HG02759 (cell line): Measurements from ENCODE around the gene PDE3A.

Source experiments
- ATAC-seq: cut with Tn5 transposase; IDR thresholded peaks from one replicate; pipeline ENCODE4 v1.9.1; 2021; ENCODE audit warnings: mild to moderate bottlenecking, moderate library complexity; ENCODE audit not compliant: unreplicated experiment

The PDE3A gene

DNA sequence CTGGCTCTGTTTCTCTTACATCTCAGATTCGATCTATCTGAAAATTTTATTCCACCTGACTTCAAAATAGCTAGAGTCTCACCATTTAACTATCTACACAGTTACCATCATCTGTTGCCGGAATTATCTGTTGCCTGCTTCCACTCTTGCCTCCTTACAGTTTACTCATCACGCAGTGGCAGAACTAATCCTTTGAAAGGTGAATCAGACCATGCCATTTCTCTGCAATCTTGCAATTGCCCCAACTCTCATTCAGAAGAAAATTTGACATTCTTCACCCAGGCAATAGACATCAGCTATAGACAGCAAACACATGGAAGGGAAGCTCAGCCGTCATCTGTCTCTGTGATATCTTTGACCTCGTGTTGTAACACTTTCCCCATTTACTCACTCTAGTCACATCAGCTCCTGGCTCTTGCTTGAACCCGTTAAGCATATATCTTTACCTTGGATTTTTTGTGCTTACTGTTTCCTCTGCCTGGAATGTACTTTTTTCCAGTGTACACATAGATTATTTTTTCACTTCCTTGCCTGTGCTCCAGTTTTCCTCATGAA, 85.5 kb downstream of the PDE3A start:
- ATAC-seq = no peak

DNA sequence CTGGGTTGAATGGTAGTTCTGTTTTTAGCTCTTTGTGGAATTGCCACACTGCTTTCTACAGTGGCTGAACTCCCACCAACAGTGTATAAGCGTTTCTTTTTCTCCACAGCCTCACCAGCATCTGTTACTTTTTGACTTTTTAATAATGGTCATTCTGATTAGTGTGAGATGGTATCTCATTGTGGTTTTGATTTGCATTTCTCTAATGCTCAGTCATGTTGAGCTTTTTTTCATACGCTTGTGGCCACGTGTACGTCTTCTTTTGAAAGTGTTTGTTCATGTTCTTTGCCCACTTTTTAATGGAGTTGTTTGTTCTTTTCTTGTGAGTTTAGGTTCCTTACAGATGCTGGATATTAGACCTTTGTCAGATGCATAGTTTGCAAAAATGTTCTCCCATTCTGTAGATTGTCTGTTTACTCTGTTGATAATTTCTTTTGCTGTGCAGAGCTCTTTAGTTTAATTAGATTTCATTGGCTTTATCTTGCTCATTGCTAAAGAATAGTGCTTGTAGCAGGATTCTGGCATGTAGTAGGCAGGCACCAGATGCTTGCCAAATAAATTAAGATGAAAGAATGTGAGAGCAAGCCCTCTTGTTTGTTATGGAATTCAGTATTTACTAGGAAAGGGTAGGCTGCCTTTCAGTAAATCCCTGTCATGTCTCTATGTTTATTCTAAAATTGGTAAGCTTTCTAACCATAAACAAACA, 86.8 kb downstream of the PDE3A start:
- ATAC-seq = no peak

DNA sequence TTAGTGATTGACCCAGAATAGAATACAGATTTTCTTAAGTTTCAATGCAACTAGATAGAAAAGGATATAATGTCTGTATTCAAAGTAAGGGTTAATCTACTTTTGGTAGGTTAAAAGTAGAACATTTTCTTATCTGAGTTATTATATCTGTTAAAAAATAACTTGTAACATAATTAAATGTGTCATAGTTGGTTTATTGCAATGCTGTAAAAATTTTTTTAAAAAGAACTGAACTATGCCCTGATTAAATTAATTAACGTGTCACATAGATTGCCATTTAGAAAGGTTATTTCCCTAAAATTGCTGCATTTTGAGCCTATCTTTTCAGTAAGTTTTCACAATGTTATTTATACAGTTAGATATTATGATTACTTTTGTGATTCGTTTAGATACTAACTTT, 89.2 kb downstream of the PDE3A start:
- no peak for ATAC-seq

DNA sequence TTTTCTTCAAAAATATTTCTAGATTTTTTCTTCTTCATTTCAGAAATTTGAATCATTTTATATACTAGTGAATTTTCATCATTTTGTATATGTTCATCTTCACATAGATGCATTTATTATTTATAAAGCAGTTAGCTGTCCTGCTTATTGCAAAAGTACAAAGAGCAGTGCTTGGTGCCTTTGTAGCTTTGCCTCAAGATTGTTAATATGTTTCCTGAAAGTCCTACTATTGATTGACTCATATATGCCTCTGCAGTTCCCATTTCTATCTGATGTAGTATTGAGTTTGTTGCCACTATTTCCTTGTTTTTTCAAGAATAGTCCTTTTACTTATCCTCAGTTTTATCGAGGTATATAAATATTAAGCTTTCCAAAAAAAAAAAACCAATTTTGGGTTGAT, 89.7 kb downstream of the PDE3A start:
- no peak for ATAC-seq

DNA sequence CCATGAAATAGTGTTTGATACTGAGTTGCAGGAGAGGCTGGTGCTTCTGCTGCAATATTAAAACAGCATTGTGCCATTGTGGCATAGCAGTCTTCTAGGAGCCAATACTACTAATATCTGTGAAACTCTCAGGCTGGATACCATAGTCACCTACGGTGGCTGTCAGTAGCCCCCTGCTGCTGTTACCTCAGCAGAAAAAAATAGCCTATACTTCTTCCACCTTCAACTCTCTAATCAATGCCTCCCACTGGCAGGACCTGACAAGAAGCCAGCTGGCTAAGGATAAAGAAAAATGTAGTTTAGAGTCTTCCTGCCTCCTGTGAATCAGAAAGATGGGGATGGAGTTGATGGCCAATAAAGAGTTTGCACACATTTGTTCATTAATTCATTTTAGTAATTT, 91.6 kb downstream of the PDE3A start:
- no peak for ATAC-seq

DNA sequence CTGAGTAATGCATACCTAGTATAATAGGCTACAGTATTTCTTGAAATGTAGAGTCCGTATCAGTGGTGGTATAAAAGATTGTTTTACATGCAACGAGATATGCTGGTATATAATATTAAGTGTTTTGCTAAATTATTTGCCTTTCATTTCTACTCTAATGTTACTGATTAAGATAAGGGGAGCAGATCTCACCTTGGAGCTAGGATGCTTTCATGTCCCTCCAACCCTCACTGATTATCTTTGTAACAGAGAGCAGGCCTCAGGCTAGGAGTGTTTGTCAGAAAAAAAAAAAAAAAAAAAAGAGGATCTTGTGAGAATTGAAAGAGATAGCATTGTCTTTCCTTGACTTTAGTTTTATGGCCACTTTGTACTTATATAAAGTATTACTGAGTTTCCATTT, 92.6 kb downstream of the PDE3A start:
- no peak for ATAC-seq

DNA sequence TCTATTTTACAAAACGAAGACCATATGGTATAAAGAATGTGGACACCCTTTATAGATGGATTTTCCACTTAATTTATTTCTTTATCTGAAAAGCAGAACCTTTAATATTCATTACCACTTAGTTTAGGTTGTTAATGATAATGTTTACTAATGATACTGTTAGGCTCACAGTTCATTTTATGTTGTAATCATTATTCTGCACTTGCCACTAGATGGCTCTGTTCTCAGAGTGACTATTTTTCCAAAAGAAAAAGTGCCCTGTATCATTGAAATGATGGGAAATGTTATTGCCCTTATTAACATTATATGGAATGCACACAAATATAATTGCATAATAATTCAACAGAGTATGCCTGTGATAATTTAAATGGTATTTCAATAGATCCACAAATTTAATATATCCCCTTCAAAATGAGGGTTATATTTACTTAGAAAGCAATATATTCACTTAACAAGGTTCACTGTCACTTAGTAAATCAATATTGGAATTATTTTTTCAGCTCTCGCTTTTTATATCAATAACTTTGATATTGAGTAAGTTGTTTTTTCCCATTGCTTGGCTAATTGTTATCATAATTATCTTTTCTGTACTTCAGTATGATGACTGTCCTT, 95.7 kb downstream of the PDE3A start:
- no peak for ATAC-seq

DNA sequence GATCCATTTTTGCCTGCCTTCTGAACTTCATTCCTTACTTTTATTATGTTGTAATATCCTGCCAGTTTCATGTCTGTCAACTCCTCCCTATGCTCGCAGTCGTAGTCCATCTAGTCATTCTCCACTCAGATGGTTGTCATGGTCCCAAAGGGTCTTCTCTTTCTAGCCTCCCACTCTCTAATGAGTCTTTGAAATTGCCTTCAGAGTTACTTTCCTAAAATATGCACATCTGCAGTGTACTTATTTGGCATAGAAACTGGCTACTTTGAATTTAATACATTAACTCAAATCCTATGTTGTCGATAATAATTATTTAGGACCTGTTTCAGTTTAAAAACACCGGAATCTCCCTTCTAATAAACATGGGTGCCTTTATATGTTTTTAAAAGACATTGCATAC, 101.0 kb downstream of the PDE3A start:
- no peak for ATAC-seq

DNA sequence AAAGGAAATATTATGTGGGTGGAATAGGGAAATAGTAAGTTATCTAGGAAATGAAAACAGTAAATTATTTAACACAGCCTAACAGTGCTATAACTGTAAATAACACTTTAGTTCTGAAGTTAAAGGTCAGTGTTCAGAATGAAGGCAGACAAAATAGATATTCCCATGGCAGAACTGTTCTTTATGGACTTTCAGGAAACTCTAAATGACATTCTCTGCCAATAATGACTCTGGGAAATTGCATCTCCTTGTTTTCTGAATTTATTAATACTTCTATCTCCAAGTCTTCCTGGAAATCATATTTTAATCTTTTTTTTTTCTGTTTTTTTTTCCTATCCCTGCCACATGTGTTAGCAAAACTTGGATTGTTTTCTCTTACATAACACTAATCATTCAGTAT, 101.4 kb downstream of the PDE3A start:
- ATAC-seq = no peak

DNA sequence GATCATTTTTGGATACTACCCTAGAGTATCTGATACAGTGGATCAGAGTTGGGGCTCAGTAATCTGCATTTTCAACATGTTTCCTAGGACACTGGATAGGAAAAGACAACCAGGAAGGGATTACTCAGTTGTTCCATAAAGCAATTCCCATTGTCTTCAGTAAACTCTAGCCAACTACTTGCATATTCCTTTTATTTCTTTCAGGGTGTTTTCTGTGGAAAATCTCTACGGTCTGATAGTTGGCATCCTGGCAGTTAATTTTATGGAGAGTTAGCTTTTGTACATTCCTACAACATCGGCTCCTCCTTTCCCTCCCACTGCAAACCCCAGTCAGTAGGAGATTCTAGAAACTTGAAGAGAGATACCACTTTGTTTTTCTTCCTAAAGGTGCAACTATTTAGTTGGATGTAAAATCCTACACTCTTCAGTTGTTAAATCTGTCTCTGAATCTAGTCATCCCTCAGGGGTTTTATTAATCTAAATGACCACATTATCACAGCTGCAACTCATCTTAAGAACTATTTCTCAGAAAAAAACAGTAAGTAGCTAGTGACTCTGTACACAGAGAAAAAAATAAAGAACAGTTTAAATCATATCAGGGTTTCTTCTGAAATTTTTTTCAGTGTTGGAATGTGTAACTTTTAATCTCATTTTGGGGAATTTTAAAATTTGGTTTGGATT, 103.9 kb downstream of the PDE3A start:
- no peak for ATAC-seq

DNA sequence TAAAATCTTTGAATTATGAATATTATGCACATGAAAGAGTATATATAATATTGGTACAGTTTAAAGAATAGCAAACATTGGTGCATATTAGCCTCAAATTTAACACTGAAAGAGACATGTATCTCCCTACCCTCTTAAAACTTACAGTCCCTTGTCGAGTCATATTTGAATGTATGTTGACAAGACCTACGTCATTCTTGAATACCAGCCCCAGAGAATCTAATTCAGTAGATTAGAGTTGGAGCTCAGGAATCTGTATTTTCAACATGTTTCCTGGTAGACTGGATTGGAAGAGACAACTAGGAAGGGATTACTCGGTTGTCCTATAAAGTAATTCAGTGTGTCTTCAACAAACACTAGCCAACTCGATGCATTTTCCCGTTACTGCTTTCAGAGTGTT, 104.8 kb downstream of the PDE3A start:
- no peak for ATAC-seq

DNA sequence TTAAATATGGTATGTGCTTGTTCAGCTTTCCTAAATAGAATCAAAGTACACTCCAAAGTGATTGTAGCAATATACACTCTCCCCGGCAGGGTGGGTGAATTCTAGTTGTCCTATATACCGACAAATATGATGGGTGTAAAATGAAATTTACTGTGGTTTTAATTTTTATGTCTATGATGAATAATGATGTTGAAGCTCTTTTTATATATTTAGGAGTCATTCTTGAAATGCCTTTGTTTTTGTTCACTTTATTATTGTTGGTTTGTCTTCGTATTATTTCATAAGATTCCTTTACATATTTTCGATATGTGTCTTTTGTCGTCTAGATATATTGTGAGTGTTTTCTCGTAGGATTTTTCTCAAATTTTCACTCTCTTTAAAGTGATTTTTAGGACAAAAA, 105.7 kb downstream of the PDE3A start:
- no peak for ATAC-seq

DNA sequence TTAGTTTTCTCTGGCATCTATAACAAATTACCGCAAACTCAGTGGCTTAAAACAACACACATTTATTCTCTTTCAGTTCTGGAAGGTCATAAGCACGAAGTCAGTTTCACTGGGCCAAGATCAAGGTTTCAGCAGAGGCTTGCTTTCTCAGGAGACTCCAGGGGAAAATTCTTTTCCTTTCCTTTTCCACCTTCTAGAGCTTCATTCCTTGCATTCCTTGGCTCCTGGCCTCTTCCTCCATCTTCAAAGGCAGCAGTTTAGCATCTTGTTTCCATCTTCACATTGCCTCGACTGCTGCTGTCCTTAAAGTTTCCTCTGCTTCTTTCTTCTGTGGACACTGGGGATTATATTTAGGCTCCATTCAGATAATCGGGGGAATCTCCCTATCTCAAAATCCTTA, 106.1 kb downstream of the PDE3A start:
- ATAC-seq = no peak

DNA sequence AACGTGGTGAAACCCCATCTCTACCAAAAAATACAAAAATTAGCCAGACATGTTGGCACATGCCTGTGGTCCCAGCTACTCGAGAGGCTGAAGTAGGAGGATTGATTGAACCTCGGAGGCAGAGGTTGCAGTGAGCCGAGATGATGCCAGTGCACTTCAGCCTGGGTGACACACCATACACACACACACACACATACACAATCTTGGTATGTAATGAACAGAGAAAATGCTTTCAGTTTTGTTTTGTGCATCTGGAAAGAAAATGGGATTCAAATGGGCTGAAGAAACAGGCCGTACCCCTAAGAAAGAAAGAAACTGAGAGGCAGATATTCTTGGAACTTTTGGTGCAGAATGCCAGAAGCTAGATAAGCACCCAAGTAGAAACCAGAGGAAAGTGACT, 107.2 kb downstream of the PDE3A start:
- ATAC-seq = no peak

DNA sequence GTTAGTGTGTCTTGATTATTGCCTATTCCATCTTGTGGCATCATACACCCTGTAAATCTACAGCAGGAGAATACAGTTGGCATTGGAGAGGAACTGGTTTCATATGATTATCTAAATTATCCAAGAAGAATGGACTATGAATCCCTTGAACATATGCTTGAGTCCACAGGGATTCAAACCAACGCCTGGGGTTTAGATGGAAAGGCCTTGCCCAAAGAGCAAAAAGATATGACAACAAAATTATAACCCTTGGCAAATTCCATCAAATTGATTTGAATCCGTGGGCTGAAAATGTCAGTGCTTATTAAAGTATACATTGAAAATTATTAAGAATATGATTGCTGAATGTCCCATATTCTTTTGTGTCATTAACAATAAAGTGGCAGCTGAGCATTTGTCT, 108.2 kb downstream of the PDE3A start:
- no peak for ATAC-seq

DNA sequence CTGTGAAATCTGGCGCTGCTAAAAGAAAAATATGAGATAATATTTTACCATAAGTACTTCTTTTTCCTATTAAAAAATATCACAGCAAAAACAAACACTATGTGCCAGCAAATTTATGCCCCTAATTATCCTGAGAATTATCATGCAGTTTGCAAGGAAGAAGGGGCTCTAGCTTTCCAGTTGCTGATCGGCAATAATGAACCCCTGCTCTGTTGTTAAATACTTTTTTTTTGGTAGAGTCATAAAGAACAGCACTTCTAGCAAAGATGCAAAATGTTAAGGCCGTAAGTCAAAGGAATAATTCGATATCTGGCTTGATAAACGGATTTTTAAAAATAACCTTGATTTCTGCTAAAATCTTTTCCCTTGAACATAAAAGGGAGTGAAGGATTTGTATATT, 108.9 kb downstream of the PDE3A start:
- ATAC-seq = no peak

DNA sequence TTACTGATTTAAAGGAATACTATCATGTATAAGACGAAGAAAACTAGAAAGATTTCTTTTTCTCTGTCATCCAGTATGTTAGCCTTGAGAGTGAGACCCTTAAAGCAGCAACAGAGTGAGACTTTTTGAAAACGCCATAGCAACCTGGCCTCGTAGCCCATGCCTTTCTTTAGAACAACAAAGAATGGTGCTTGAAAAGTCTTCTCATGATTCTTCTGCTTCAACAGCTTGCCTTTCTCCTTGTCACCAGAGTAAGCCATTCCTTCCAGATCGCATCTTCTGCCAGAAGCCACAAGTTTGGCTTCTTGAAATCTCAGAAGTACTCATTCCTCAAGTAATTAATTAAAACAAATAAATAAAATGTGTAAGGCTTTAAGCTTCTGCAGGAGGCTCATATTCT, 109.3 kb downstream of the PDE3A start:
- no peak for ATAC-seq

DNA sequence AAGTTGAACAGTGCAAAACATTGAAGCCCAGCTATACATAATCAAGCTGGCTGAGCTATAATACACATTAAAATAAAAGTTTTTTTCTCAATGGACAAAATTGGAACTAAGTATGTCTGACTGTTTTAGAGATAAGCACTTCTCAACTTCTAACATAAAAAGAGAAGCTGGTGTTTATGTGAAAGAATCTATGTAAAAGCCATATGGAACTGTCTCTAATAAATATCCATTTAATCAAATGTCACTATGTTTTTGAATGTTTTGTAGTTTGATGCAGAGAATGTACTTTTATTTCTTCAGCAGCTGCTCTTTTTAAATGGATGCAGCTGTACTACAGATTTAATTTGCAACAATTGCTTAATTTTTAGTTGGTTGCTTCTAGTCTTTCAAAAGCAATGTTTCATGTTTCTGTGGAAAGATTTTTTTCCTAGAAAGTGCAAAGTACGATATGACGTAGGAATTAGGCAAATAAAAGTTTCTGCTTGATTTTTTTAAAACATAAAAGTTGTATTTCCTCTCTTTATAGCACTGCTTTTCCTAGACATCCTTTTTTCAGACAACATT, 114.2 kb downstream of the PDE3A start:
- no peak for ATAC-seq

DNA sequence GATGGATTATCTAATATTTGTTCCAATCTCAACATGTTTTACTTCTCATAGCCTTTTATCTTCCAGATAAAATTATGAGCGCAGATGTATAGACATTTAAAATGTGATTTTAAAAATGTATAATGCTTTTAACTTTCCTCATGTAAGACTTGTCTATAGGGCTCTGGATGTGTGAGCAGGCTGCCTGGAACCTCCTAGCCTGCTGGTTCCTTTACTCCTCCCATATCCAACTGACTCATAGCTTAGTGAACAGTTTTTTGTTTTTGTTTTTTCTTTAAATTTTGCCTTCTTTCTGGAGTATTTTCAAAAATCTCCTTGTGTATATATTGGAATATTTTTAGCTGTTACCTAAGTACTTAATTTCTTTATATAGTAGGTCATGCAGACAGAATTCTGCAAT, 115.4 kb downstream of the PDE3A start:
- no peak for ATAC-seq

DNA sequence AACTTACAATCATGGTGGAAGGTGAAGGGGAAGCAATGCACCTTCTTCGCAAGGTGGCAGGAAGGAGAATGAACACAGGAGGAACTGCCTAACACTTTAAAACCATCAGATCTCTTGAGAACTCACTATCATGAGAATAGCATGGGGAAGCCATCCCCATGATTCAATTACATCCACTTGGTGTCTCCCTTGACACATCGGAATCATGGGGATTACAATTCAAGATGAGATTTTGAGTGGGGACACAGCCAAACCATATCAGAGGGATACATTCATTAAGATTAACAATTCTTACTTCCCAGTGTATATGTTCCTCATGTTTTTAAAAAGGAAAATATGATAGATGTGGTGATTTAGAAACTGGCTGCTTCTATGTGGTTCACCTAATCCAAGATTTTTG, 117.9 kb downstream of the PDE3A start:
- ATAC-seq = no peak

DNA sequence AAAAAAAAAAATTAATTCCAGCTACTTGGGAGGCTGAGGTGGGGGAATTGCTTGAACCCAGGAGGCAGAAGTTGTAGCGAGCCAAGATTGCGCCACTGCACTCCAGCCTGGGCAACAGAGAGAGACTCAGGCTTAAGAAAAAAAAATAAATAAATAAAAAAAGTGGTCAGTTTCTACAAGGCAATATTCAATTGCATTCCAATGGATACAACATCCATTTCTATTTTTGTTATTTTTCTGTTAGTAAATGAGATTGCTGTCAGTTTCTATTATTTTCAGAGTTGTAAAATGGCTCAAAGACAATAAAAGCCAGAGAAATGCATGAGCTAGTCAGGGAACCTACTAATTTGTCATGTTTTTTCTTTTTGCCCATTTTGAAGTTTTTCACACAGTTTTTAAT, 119.2 kb downstream of the PDE3A start:
- no peak for ATAC-seq

DNA sequence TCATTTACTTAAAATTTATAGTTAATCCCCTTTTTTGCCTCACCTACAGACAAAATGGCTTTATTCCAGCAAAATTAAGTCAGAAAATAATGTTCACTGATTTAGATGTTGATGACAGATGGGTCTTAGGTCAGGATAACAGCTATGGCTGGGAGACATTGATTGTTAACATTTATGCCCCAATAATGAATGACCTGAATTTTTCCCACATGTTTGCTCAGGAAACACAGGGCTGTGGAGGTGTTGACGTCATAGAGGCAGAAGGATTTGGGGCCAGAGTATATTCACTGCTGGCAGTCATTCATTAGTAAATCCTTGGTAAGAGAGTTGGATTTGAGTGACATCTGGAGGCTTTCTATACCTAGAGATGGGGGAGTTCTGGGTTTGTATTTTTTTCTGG, 121.3 kb downstream of the PDE3A start:
- ATAC-seq = no peak
